C4-2B (cell line): ENCODE measurements around the gene RBBP8NL.

Source experiments
- H3K27ac ChIP-seq: fragments of 450-650 bp; 2 replicates; pipeline ENCODE4 v1.5.1; 2017
- ZFX ChIP-seq: fragments of 450-650 bp; IDR thresholded peaks from 2 replicates; pipeline ENCODE4 v1.6.1; 2017
- TF ChIP-seq, protein P1 (sequence below): fragments of 450-650 bp; conservative IDR thresholded peaks from 2 replicates; pipeline ENCODE4 v1.5.1; 2017; ENCODE audit warnings: mild to moderate bottlenecking

RBBP8NL gene

GRCh38 chr20:62416651-62417637 lies 10.4 kb downstream of the RBBP8NL start:
- TF ChIP-seq, protein P1, sequence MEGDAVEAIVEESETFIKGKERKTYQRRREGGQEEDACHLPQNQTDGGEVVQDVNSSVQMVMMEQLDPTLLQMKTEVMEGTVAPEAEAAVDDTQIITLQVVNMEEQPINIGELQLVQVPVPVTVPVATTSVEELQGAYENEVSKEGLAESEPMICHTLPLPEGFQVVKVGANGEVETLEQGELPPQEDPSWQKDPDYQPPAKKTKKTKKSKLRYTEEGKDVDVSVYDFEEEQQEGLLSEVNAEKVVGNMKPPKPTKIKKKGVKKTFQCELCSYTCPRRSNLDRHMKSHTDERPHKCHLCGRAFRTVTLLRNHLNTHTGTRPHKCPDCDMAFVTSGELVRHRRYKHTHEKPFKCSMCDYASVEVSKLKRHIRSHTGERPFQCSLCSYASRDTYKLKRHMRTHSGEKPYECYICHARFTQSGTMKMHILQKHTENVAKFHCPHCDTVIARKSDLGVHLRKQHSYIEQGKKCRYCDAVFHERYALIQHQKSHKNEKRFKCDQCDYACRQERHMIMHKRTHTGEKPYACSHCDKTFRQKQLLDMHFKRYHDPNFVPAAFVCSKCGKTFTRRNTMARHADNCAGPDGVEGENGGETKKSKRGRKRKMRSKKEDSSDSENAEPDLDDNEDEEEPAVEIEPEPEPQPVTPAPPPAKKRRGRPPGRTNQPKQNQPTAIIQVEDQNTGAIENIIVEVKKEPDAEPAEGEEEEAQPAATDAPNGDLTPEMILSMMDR, result no peak
- no peak for TF ChIP-seq ZFX

DNA sequence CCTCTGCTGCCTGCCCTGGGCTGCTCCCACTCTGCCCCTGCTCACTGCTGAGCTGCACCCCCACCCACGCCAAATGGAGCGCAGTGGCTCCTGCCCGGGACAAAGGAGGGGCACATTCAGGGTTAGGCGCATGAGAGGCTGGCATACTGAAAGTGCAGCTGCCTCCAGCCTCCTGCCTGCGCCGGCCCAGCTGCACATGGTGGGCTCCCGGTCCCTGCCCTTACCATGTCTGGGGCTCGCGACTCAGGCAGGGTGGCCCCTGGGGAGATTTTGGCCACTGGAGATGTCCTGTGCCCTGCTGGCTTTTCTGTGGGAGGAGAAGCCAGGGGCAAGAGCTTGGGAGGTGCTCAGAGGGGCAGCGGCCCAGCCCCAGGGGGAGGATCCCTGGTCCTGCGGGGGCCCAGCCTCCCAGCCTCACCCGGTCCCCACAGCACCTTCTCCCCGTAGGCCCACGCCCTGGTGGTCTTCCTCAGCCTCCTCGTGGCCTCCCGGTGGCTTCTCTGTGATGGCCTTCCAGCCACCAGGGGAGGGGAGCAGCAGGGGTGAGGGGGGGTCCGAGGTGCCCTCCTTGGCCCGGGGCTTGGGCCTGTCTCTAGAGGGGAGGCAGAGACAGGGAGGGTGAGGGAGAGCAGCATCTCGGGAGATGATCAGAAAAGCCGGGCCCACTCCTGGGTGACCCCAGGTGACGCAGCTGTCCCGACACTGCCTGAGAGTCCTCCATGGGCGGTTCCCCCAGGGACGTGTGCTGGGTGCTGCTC lies 11.8 kb downstream of the RBBP8NL start:
- H3K27ac ChIP-seq, result no peak overlapping the region
- TF ChIP-seq, protein P1, result no peak

More at GRCh38 chr20:62416651-62417637, 10.4 kb downstream of the RBBP8NL start:
- H3K27ac ChIP-seq, result no peak overlapping the region

- TF ChIP-seq ZFX, result no peak
- TF ChIP-seq, protein P1, result no peak
These were observed 13.3 kb downstream of the RBBP8NL start for GRCh38 chr20:62413896-62414481.

DNA sequence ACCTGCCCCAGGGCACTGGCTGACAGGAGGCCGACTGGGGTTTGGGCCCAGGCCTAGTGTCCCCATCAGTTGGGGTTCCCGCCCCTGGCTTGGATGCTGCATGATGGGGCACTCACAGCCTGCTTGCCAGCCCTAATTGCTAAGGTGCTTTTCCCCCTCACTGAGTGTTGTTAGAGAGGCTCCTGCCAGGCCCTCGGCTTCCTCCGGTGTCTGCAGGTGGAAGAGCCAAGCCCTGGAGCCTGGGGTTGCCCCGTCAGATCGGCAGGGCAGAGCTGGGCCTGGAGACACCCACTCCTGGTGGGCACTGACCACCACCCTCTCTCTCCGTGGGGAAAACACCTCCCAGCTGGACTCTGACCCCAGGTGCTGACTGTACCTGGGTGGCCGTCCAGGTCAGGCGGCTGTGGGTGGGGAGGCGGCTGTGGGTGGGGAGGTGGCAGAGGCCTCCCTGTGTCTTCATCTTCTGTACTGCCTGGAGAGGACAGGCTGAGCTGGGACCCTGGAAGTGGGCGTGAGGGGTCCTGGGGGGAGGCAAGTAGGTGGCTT lies 14.2 kb downstream of the RBBP8NL start:
- no peak overlapping the region for H3K27ac ChIP-seq
- TF ChIP-seq, protein P1, result no peak
- no peak for TF ChIP-seq ZFX

More at GRCh38 chr20:62413896-62414481, 13.3 kb downstream of the RBBP8NL start:
- no peak overlapping the region for H3K27ac ChIP-seq

DNA sequence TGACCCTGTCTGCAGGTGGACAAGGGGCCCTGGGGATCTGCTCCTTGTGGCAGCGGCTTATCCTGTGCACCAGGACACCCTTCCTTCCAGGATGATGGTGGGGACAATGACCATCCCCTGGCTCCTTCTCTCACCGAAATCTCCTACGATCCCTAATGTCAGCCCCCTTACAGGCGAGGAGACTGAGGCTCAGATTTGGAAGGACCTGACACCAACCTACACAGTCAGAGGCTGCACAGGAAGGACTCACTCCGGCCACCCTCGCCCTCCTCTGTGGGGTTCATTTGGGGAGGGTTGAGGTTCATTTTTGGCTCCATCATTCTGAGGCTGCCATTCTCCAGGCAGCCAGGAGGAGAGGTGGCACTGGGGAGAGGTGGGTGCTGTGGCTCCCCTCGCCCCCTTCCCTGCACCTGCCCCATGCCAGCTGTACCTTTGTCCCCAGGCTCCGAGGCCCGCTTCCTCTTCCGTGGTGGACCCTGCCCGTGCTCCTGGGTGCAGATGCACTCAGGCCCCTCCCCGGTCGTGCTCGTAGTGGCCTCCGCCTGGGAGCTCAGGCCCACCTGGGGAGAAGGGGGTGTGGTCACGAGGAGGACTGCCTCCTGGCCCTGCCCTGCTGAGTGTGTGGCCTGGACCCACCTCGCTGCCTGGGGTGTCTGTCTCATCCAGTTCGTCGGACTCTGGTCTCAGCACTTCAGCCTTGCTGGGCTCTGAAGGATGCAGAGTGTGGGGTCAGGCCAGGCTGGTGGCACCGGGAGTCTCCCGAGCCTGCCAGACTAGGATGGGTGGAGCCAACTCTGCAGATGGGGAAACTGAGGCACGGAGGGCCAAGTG lies 14.9 kb downstream of the RBBP8NL start:
- TF ChIP-seq, protein P1, result no peak
- no peak for TF ChIP-seq ZFX
- no peak overlapping the region for H3K27ac ChIP-seq

DNA sequence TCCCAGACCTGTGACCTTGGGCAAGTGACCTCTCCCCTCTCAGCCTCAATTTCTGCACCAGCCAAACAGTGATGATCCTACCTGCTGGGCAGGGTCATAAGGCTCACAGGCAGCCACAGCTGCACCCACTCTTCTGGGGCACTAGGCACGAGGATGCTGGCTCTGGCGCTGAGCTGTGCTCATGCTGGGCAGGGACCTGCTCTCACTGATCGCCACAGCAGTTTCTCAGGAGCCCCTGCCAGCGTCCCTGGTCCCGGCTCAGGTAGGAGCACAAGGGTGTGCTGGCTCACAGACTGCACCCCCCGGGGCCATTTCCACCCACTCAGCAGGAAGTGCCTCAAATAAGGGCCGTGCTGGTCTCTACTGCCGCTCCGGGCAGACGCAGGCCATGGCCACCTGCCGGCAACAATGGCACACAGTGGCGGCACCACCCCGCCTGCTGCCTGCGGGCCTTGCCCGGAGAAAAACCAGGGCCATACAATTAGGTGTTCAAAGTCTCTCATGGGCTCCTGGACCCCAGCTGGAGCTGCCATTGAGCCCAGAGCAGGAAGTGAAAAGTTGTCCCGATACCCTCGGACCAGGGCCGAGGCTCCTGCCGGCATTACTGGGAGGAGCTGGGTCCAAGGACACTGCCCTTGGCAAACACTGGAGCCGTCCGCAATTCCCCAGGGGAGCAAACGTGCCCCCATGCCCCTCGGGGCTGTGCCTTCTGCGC lies 15.7 kb downstream of the RBBP8NL start:
- TF ChIP-seq, protein P1, result no peak
- no peak overlapping the region for H3K27ac ChIP-seq
